Epithelial cell of proximal tubule (primary cell): ENCODE results near the gene DACT2. TPM values are rescaled to one million over a fixed set of nuclear protein-coding genes. Genes with fewer than 3 reads are reported as not detected.

Experiments
- DNase-seq: peaks from one replicate; pipeline ENCODE4 v3.0.0-alpha.2; 2011; ENCODE audit warnings: low read depth
- H3K4me3 ChIP-seq: 2 replicates; pipeline ENCODE4 v1.5.1; 2011; ENCODE audit warnings: low read depth, mild to moderate bottlenecking, low read length
- total RNA-seq: library from RNA; depleted of rRNA; stranded (reverse); fragments of >200 nt; gene quantifications from 2 replicates; pipeline ENCODE4 v1.2.3, GENCODE V29; 2015
- TF ChIP-seq, protein P1 (sequence below): conservative IDR thresholded peaks from 2 replicates; pipeline ENCODE4 v1.5.1; 2012; ENCODE audit warnings: low read depth, mild to moderate bottlenecking, low read length

DACT2 gene
- total RNA-seq, 1 donor from 2014 or later: 0.23 TPM

DNA sequence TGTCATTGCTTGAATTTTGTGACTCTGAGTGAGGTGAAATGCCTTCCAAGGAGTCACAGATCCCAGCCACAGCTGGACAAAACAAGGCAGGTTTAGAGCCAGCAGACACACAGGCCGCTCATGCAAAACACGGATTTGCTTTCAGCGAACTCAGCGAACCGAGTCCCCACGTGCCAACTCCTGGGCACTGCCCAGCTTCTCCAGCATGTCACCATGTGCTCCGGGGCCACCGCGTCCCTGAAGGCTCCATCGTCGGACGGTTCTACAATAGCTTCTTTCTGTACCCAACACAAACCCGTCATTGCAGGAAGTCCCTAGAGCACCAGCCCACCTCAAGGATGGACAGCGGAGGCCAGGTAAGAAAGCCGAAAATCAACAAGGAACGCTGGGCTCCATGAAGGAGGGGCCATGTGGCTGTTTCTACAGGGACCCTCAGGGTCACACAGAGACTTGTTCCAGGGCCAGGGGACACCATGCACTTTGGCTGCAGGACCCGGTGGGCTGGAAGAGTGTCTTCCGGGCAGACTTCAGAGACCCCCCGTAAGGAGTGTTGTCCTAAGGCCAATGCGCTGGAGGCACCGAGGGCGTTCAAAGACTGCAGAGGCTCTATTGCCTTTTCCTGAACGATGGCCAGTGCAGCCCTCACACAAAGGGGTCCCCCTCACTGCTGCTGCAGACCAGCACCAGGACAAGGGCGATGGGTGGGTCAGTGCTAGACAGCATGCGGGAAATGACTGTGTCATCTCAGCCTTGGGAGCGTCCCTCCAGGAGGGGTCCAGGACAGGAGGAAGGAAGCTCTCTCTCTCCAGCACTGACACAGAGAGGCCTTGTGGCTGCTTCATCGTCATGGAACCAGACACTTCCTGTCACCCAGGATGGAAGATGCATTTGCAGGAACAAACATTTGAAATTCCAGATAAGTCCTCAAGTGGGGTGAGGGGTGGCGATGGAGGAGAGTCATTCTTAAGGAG is 19.8 kb downstream of the DACT2 start:
- no peak overlapping the region for H3K4me3 ChIP-seq
- TF ChIP-seq, protein P1, sequence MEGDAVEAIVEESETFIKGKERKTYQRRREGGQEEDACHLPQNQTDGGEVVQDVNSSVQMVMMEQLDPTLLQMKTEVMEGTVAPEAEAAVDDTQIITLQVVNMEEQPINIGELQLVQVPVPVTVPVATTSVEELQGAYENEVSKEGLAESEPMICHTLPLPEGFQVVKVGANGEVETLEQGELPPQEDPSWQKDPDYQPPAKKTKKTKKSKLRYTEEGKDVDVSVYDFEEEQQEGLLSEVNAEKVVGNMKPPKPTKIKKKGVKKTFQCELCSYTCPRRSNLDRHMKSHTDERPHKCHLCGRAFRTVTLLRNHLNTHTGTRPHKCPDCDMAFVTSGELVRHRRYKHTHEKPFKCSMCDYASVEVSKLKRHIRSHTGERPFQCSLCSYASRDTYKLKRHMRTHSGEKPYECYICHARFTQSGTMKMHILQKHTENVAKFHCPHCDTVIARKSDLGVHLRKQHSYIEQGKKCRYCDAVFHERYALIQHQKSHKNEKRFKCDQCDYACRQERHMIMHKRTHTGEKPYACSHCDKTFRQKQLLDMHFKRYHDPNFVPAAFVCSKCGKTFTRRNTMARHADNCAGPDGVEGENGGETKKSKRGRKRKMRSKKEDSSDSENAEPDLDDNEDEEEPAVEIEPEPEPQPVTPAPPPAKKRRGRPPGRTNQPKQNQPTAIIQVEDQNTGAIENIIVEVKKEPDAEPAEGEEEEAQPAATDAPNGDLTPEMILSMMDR: no peak
- no peak for DNase-seq

- no peak overlapping the region for H3K4me3 ChIP-seq
- no peak for DNase-seq
- TF ChIP-seq, protein P1: no peak
Measured at GRCh38 chr6:168297643-168298042, 21.9 kb downstream of the DACT2 start.

- TF ChIP-seq, protein P1: no peak
- no peak overlapping the region for H3K4me3 ChIP-seq
- DNase-seq: no peak
Measured at GRCh38 chr6:168294901-168295300, 24.7 kb downstream of the DACT2 start.

DNA sequence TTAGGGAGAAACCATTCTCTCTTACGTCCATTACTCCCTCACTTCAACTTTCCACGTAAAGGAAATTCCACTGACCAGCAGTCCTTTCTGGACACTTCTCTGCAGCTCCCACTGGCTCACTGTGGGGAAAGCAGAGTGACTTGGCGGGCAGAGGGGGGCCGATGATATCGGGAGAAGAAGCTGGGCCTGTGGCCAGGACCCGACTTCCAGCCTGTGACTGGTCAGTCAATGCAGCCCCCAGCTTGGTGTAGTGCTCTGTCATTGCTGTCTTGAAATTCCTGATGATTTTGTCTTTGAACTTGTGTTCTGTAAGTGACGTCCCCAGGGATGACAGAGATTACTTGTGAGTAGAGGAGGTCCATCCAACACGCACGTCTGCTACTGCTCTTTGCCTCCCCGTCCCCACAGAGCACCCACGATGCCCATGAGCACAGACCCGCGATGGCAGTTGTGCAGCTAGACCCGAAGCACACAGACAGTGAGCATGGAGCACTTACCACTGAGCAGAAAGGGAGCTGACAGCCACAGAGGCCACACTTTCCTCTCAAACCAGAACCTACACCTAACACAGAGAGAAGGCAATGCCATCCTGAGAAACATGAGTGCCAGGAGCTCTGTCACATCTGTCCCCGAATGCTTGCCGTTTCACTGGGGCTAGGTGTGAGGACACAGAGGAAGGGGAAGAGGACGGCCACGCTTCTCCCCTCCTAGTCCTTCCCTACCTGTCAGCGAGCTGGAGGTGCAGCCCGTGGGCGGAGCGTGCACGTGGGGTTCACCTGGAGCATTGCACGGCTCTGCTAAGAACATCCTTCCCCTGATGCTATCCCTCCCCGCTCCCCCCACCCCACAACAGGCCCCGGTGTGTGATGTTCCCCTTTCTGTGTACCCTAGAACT is 25.7 kb downstream of the DACT2 start:
- DNase-seq: no peak
- no peak overlapping the region for H3K4me3 ChIP-seq
- TF ChIP-seq, protein P1: no peak

- no peak for DNase-seq
- H3K4me3 ChIP-seq: no peak overlapping the region
- TF ChIP-seq, protein P1: no peak
Measured at GRCh38 chr6:168292826-168293225, 26.8 kb downstream of the DACT2 start.

DNA sequence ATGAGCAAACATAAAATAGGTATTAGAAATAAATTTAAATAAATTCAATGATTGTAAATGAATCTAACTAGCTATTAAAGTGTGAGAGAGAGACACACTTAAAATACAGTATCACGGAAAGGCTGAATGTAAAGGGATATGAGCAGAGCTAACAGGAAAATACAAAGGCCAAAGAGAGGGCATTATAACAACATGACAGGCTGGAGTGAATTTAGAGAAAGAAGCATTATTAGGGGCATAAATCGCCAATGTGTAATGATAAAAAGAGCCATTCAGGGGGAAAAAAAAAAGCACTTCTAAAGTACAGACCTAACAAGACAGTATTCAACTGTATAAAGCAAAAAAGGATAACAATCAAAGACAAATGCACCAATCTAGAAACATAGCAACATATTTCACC is 28.1 kb downstream of the DACT2 start:
- TF ChIP-seq, protein P1: no peak
- H3K4me3 ChIP-seq: no peak overlapping the region

More for the DNA sequence above, 28.1 kb downstream of the DACT2 start:
- no peak for DNase-seq
